K562 (cell line): ENCODE data around the gene RBM19. TPM values are rescaled to one million over a fixed set of nuclear protein-coding genes. Genes with fewer than 3 reads are reported as not detected.

ENCODE experiments used
- BACH1 ChIP-seq: fragments of 200-800 bp; sonication (Bioruptor generic); IDR thresholded peaks from 2 replicates; pipeline ENCODE4 v1.6.1; 2016; ENCODE audit warnings: missing genetic modification characterization, missing compliant biosample characterization
- BRD4 ChIP-seq: fragments of 200-600 bp; sonication (generic); IDR thresholded peaks from 2 replicates; pipeline ENCODE4 v1.6.1; 2017; ENCODE audit warnings: inconsistent platforms
- C11orf30 ChIP-seq: fragments of 450-650 bp; IDR thresholded peaks from 2 replicates; pipeline ENCODE4 v1.6.1; 2016; ENCODE audit warnings: low read depth, mild to moderate bottlenecking
- CREBBP ChIP-seq: IDR thresholded peaks from one replicate; pipeline ENCODE4 v1.6.1; 2012; ENCODE audit warnings: low read depth, mild to moderate bottlenecking, control low read depth, inconsistent platforms, low read length
- DPF2 ChIP-seq: fragments of 450-650 bp; IDR thresholded peaks from 2 replicates; pipeline ENCODE4 v1.6.1; 2016
- ESRRB ChIP-seq: fragments of 250-450 bp; sonication (Bioruptor Pico); IDR thresholded peaks from 2 replicates; pipeline ENCODE4 v1.5.0; 2020; ENCODE audit warnings: mild to moderate bottlenecking, moderate library complexity, borderline replicate concordance
- ETV5 ChIP-seq: sonication (generic); formaldehyde crosslinking; IDR thresholded peaks from 2 replicates; pipeline ENCODE4 v1.4.0; 2020; ENCODE audit warnings: low read depth, mild to moderate bottlenecking, missing genetic modification reagents
- FOXK2 ChIP-seq, 2 experiments: fragments of 450-650 bp; IDR thresholded peaks in 1 of 2; conservative IDR thresholded peaks in 1 of 2; 2 replicates each; pipeline ENCODE4 v1.6.1; 2016; ENCODE audit warnings: low read depth in 2 of 2, mild to moderate bottlenecking in 1 of 2
- HMBOX1 ChIP-seq: sonication (generic); IDR thresholded peaks from 2 replicates; pipeline ENCODE4 v1.6.1; 2016
- JUN ChIP-seq, 2 experiments: sonication (generic) in 1 of 2; formaldehyde crosslinking in 1 of 2; IDR thresholded peaks; 2 replicates each; pipeline versions ENCODE4 v1.6.1 to v1.8.0; 2012 to 2022; ENCODE audit warnings: borderline replicate concordance in 2 of 2, mild to moderate bottlenecking in 2 of 2, improper control_type of control experiment in 1 of 2, low read depth in 1 of 2, low read length in 1 of 2, missing genetic modification reagents in 1 of 2
- MECOM ChIP-seq: fragments of 250-450 bp; sonication (Bioruptor Pico); IDR thresholded peaks from 2 replicates; pipeline ENCODE4 v1.8.0; 2022; ENCODE audit warnings: inconsistent platforms
- MITF ChIP-seq: IDR thresholded peaks from 2 replicates; pipeline ENCODE4 v1.6.1; 2014; ENCODE audit warnings: antibody characterized with exemption
- PML ChIP-seq: IDR thresholded peaks from 2 replicates; pipeline ENCODE4 v1.6.1; 2012; ENCODE audit warnings: low read length, inconsistent platforms
- SMAD2 ChIP-seq: fragments of 150-350 bp; IDR thresholded peaks from 2 replicates; pipeline ENCODE4 v1.6.1; 2014; ENCODE audit warnings: low read depth, mild to moderate bottlenecking, low read length
- SRF ChIP-seq, 2 experiments: fragments of 250-450, 450-650 bp in 1 of 2; sonication (Bioruptor Pico) in 1 of 2; sonication (generic) in 1 of 2; formaldehyde crosslinking; IDR thresholded peaks; 2 replicates each; pipeline versions ENCODE4 v1.5.0 to v1.5.1; 2020 to 2022; ENCODE audit warnings: mild to moderate bottlenecking in 1 of 2, missing genetic modification reagents in 1 of 2
- TBL1XR1 ChIP-seq, 2 experiments: IDR thresholded peaks; 2 replicates each; pipeline ENCODE4 v1.6.1; 2012; ENCODE audit warnings: improper control_type of control experiment in 2 of 2, low read length in 2 of 2, mild to moderate bottlenecking in 1 of 2
- TEAD1 ChIP-seq, 2 experiments: fragments of 450-650 bp in 1 of 2; sonication (generic) in 1 of 2; formaldehyde crosslinking; IDR thresholded peaks; 2 replicates each; pipeline versions ENCODE4 v1.4.0 to v1.8.0; 2020 to 2022; ENCODE audit warnings: mild to moderate bottlenecking in 2 of 2, missing genetic modification reagents in 1 of 2
- THAP7 ChIP-seq: fragments of 250-450 bp; sonication (Bioruptor Pico); IDR thresholded peaks from 2 replicates; pipeline ENCODE4 v1.5.0; 2021
- XRCC5 ChIP-seq: fragments of 200-400 bp; formaldehyde crosslinking; IDR thresholded peaks from 2 replicates; pipeline ENCODE4 v1.6.1; 2017; ENCODE audit warnings: low read depth, mild to moderate bottlenecking, low read length
- ZNF592 ChIP-seq: fragments of 450-650 bp; IDR thresholded peaks from 2 replicates; pipeline ENCODE4 v1.6.1; 2017; ENCODE audit warnings: antibody characterized with exemption, mild to moderate bottlenecking
- polyA plus RNA-seq, 8 experiments: library from polyadenylated mRNA; depleted of rRNA in 4 of 8; stranded (reverse) in 5 of 8; unstranded in 3 of 8; fragments of >200 nt; fragmentation: Nextera tagmentation in 2 of 8; fragmentation: Illumina TruSeq in 1 of 8; extraction: Ambion mirVana in 2 of 8; extraction: Trizol in 1 of 8; gene quantifications; 2 replicates each; pipeline versions ENCODE4 v1.2.1 to v1.2.3, GENCODE V29; 2011 to 2014; ENCODE audit warnings: inconsistent platforms in 1 of 8, missing spikeins in 1 of 8
- total RNA-seq, 7 experiments: library from RNA; depleted of rRNA in 6 of 7; stranded (reverse); fragments of >200 nt in 6 of 7; fragmentation: Illumina TruSeq in 2 of 7; extraction: Trizol in 2 of 7; gene quantifications; 2 replicates each; pipeline versions ENCODE4 v1.2.1 to v1.2.3, GENCODE V29; 2011 to 2021; ENCODE audit warnings: low replicate concordance in 1 of 7

Gene RBM19
- total and polyA plus RNA-seq, 9 of the 15 experiments (the other 6 are each of a cell fraction or from before 2014, with no cell fraction given), result 16.0 to 58.4 (median 37.9) TPM

- TF ChIP-seq BACH1 (tag), result no peak
- TF ChIP-seq SRF (CRISPR knock-in tag; IDR thresholded peaks at IDR 0.05), result peak in 1 of 2 experiments; percentile 95; a peak in 2 of 4 replicates
- 0 out of 2 replicates have a peak, but pooled peaks have one; percentile 34 for TF ChIP-seq PML
- peak; percentile 90; the same call in 1 of the 2 replicates for TF ChIP-seq JUN (IDR thresholded peaks at IDR 0.05; ENCODE audit: borderline replicate concordance, low read depth, low read length)
- no peak for TF ChIP-seq JUN (CRISPR knock-in tag; IDR thresholded peaks at IDR 0.05; ENCODE audit: borderline replicate concordance)
- no peak for TF ChIP-seq THAP7 (CRISPR knock-in tag)
- peak; percentile 40 to 61; a peak in 1 of 4 replicates for TF ChIP-seq TEAD1 (CRISPR knock-in tag; IDR thresholded peaks at IDR 0.05)
- TF ChIP-seq CREBBP, result no peak
- no peak for TF ChIP-seq ESRRB (CRISPR knock-in tag)
- TF ChIP-seq BRD4, result no peak
- peak; percentile 87 to 93 for TF ChIP-seq FOXK2 (conservative IDR thresholded peaks at IDR 0.05 in 1 of 2, IDR thresholded peaks at IDR 0.05 in 1 of 2; ENCODE audit: low read depth in 2 of 2)
- peak; percentile 100 for TF ChIP-seq C11orf30
- 0 out of 2 replicates have a peak, but pooled peaks have one; percentile 44 for TF ChIP-seq ZNF592
- TF ChIP-seq DPF2, result no peak
- no peak for TF ChIP-seq SMAD2
- peak; percentile 90; the same call in 1 of the 2 replicates for TF ChIP-seq XRCC5
- TF ChIP-seq MITF, result 0 out of 2 replicates have a peak, but pooled peaks have one; percentile 23
- TF ChIP-seq ETV5 (CRISPR knock-in tag), result peak; percentile 97
- TF ChIP-seq MECOM (CRISPR knock-in tag), result no peak
- peak in 1 of 2 experiments; percentile 40; a peak in 1 of 4 replicates for TF ChIP-seq TBL1XR1 (IDR thresholded peaks at IDR 0.05; ENCODE audit: low read length in 2 of 2)
- no peak for TF ChIP-seq HMBOX1
Observed at GRCh38 chr12:113965951-113966797, at the start of gene RBM19 (continued).
